Measurements from ENCODE around the gene LATS2.
"Not testable (repeated sequence)": the region's sequence is repeated elsewhere in the genome, so short reads cannot be mapped to it uniquely, and the experiment has no call there.

Gene LATS2

GRCh38 chr13:20967340-20967739 is 94.0 kb downstream of the LATS2 start:
- no peak for DNase-seq (ENCODE audit: low read depth, low spot score)

- no peak for DNase-seq (ENCODE audit: low read depth, low spot score)
Observed at GRCh38 chr13:20964904-20965303, 96.5 kb downstream of the LATS2 start.

GRCh38 chr13:20961663-20962062 is 99.7 kb downstream of the LATS2 start:
- not testable (repeated sequence) for DNase-seq (ENCODE audit: low read depth, low spot score)

GRCh38 chr13:20960663-20961309 is 100.6 kb downstream of the LATS2 start:
- DNase-seq (ENCODE audit: low read depth, low spot score), result no peak

GRCh38 chr13:20957049-20957620 is 104.3 kb downstream of the LATS2 start:
- not testable (repeated sequence) for DNase-seq (ENCODE audit: low read depth, low spot score)

GRCh38 chr13:20955496-20955895 is 105.9 kb downstream of the LATS2 start:
- DNase-seq (ENCODE audit: low read depth, low spot score), result no peak

- no peak for DNase-seq (ENCODE audit: low read depth, low spot score)
Observed at GRCh38 chr13:20953245-20953931, 108.0 kb downstream of the LATS2 start.

GRCh38 chr13:20952838-20953237 is 108.5 kb downstream of the LATS2 start:
- no peak for DNase-seq (ENCODE audit: low read depth, low spot score)

- not testable (repeated sequence) for DNase-seq (ENCODE audit: low read depth, low spot score)
Observed at GRCh38 chr13:20948001-20948400, 113.4 kb downstream of the LATS2 start.

- DNase-seq (ENCODE audit: low read depth, low spot score), result no peak
Observed at GRCh38 chr13:20945952-20946383, 115.4 kb downstream of the LATS2 start.

GRCh38 chr13:20942938-20943559 is 118.3 kb downstream of the LATS2 start:
- no peak for DNase-seq (ENCODE audit: low read depth, low spot score)

- DNase-seq (ENCODE audit: low read depth, low spot score), result not testable (repeated sequence)
Observed at GRCh38 chr13:20940511-20940910, 120.9 kb downstream of the LATS2 start.

- no peak for DNase-seq (ENCODE audit: low read depth, low spot score)
Observed at GRCh38 chr13:20940083-20940482, 121.3 kb downstream of the LATS2 start.

- DNase-seq (ENCODE audit: low read depth, low spot score), result no peak
Observed at GRCh38 chr13:20939662-20940061, 121.7 kb downstream of the LATS2 start.

- DNase-seq (ENCODE audit: low read depth, low spot score), result no peak
Observed at GRCh38 chr13:20938302-20938701, 123.1 kb downstream of the LATS2 start.

GRCh38 chr13:20927596-20928257 is 133.7 kb downstream of the LATS2 start:
- no peak for DNase-seq (ENCODE audit: low read depth, low spot score)

GRCh38 chr13:20925395-20925790 is 136.0 kb downstream of the LATS2 start:
- not testable (repeated sequence) for DNase-seq (ENCODE audit: low read depth, low spot score)

- DNase-seq (ENCODE audit: low read depth, low spot score), result no peak
Observed at GRCh38 chr13:20924758-20925394, 136.5 kb downstream of the LATS2 start.

- no peak for DNase-seq (ENCODE audit: low read depth, low spot score)
Observed at GRCh38 chr13:20923272-20923671, 138.1 kb downstream of the LATS2 start.
